GM21381 (cell line): ENCODE measurements around the gene TXNDC2.

Experiments used
- ATAC-seq: cut with Tn5 transposase; IDR thresholded peaks from one replicate; pipeline ENCODE4 v1.9.1; 2021; ENCODE audit warnings: mild to moderate bottlenecking, moderate library complexity; ENCODE audit not compliant: unreplicated experiment

The TXNDC2 gene

DNA sequence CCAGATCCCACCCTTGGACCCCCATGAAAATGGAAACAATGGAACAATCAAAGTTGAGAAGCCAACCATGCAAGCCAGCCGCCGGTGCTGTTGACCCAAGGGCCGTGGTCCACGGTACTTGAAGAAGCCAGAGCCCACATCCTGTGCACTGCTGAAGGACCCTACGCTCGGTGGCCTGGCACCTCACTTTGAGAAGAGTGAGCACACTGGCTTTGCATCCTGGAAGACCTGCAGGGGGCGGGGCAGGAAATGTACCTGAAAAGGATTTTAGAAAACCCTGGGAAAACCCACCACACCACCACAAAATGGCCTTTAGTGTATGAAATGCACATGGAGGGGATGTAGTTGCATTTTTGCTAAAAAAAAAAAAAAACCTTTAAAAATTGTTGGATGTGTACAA is 26.5 kb upstream of the TXNDC2 start:
- no peak for ATAC-seq

DNA sequence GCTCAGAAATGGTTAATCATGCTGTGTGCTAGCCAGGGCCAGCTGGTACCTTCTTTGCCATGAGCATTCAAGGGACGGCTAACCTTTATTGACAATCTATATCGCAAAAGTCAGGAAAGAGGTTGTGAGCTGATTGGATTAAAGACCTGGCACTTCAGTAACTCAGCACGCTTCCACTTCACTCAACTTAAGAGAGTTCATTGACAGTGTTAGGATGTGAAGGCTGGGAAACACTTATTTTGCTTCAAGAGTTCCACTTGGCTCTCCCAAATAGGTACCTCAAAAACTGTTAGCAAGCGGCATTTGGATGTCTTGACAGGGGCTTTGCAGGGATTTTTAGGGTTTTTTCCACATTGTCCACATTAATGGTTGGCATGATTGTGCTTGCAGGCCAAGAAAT is 25.1 kb upstream of the TXNDC2 start:
- ATAC-seq, result no peak

DNA sequence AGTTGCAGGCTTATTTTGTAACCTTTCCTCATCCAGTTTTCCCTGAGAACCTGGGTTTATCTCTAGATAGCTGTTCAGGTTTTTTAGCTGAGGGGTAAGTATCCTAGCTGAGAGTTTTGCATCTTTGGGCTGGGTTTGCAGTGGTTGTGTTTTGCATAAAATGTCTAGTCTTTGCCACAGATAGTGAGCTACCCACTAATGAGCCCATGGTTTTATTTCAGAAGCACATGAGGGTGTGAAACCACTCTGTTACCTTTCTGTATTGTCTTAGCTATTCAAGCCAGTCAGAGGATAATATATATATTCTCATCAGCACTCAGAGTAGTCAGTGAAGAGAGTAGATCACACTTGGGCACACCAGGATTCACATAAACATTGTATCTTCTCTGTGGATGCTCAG is 24.6 kb upstream of the TXNDC2 start:
- ATAC-seq, result peak; percentile 87

DNA sequence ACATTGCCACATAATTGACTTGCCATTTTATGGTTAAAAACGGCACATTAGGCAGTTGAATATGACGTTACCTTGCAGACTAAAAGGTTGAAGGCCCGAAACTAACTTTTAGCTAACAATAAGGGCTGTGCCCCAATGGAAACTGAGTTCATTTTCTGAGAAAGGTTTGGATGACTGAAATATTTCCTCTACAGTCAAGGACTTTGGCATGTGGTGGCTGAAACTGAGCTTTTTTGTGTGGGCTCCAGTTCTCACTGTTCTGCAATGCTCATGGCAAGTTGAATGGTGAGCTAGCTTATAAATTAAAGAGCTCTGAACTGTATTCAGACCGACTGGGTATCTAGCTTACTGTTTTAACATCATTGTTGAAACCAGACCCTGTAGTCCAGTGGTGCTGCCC is 23.8 kb upstream of the TXNDC2 start:
- no peak for ATAC-seq

DNA sequence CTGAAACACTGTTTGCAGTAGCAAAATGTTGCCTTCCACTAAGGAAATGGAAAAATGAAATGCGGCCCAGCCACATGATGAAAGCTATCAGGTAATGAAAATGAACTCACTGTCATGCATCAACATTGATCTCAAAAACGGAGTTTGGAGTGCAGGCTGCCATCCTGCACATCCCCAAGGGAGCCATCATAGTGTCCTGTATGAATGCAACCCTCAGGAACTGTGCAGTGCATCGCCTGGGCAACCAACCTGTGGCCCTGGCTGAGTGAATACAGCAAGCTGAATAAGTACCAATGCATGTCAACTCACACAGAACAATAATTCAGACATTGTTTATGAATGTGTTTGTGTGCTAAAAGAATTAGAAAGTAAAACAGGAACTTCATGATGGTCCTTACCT is 23.1 kb upstream of the TXNDC2 start:
- ATAC-seq, result no peak

DNA sequence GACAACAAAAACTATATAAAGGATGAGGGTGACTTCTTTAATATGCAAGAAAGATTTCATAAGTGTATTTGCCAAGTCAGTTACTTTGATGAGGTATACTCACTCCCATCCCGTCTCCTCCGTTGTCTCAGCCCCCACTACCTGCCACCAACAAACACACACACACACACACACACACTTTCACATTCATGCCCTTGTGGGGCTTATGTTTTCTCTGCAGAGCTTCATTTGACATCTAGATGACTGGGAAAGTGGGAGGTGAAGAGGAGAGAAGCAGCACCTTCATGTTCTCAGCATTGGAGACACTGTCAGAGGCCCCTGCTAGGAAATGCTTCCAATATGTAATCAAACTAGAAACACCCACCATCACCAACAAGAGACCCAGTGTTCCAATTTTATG is 22.5 kb upstream of the TXNDC2 start:
- ATAC-seq, result no peak

DNA sequence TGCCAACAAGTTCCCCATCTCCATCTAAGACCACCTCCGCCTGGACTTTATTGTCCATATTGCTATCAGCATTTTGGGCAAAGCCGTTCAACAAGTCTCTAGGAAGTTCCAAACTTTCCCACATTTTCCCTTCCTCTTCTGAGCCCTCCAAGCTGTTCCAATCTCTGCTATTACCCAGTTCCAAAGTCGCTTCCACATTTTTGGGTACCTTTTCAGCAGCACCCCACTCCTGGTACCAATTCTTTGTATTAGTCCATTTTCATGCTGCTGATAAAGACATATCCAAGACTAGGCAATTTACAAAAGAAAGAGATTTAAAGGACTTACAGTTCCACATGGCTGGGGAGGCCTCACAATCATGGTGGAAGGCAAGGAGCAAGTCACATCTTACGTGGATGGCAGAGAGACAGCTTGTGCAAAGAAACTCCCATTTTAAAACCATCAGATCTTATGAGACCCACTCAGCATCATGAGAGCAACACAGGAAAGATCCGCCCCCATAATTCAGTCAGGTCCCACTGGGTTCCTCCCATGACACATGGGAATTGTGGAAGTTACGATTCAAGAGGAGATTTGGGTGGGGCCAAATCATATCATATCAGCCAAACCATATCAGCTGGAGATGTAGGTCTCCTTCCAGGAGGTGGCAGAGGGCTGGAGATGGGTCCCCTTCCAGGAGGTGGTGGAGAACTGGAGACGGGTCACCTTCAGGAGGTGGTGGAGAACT is 19.8 kb upstream of the TXNDC2 start:
- no peak for ATAC-seq

DNA sequence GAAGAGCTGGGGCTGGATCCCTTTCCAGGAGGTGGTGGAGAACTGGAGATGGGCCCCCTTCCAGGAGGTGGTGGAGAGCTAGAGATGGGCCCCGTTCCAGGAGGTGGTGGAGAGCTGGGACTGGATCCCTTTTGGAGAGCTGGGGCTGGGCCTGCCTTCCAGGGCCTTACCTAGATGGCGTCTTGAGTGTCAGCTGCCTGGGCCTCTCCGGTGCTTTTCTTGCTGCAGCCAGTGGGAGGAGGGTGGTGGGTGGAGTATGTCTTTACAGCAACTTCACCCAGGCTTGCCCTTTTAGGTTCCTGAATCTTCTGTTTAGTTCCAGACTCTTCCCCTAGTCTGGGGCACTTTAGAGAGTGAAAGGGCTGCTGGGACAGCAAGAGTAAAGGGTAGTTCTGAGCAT is 19.1 kb upstream of the TXNDC2 start:
- ATAC-seq, result no peak

DNA sequence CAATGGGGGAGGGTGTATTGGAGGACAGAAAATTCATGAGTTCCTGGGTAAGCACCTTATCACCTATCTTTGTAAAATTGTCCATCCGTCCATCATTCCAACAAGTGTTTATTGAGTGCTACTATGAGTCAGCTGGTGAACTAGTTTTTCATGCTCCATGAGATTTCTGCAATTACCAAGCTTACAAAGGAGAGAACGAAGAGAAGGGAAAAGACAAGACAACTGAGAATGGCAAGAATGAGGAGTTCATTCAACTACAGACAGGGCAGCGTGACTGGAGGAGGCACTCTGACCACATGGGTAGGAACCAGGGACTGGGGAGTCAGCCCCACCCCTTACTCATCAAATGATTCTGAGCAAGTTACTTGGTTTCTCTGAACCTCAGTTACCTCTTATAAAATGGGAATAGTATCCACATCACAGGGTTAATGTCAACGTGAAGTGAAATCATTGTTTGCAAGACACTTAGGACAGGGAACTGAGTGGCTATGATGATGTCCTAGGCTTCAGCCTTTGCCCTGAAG is 18.6 kb upstream of the TXNDC2 start:
- no peak for ATAC-seq

DNA sequence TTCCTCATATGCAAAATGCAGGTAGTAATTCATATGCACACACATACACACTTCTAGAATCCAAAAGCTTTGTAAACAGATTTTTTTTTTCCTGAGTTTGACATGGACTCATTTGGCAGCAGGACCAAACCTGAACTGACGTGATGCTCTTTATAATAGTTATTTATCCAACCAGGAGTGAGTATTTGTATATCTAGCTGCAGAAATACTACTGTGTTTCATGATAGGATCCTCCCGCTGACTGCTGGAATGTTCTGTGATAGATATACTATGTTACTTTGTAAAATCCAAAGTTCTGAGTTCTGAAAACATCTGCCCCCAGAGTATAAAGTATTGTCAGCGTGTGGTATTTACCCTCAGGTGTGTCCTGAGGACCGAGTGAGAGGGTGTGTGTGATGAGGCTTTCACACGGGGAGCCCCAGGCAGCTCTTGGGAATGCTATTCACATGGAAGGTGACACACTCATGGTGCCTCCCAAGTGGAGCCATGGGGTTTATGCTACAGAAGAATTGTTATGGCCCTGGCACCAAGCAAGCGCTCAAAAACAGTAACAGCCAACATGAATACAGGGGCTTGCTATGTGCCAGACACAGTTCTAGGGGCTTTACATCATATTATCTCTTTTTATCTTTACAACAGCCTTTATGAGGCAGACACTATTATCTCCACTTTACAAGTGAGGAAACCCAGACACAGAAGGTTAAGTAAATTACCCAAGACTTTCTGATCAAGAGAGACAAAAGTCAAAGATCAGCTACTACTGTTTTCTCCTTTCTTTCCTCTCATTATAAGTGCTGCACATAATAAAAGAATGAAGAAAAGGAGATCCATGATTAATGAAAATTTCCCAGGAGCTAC is 16.7 kb upstream of the TXNDC2 start:
- ATAC-seq, result no peak

DNA sequence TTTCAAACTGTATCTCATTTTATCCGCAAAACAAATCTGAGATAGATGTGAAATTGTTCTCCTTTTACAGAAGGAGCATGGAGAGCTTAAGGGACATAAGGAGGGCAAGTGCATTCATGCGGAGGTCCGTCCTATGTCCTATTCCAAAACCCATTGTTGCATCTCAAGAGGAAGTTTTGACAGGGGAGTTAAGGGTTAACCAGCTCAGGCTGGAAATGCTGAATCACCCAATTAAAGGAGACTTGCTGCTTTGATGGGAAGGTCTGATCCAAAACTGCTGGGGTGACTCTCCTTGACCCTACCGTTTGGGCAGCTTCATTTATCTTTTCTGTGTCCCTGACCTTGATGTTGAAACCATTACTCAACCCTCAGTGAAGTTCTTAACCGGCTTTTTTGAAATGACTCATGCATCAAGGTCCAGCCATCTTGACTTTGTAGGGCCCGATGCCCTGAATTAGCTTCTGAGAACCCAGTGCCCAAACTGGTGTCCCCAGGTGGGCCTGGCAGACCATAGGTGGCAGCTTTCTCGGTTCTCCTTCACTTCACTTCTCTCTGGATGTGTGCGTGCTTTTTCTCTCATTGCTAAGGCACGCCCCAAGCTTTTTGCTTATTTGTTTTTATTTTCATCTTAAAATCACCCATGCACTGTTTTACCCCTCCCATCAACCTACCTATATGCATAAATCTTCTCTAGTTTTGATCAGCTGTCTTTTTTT is 15.9 kb upstream of the TXNDC2 start:
- no peak for ATAC-seq

DNA sequence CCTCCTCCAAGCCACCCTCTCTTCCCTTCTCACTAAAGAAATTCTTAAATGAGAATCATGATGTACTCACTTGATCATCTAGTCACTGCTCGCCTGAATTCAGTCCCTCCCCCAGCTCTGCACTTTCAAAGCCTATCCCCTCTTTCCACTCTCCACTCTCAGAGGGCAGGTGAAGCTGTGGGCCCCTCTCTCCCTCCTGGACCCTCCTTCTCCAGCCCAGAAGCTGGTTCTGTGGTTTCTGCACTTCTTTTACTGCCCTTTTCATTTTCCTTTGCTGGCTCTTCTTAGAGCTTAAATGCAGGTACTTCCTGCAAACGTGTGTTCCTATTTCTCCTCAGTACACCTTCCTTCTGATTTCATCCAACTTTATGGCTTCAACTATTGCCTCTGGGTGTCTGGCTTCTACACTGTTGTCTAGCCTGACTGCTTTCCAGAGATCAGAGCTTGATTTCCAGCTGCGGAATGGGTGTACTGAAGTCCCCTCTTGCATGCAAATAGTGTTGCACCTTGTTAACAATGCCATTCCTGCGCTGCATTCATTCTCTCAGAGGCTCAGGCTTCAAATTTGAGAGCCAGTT is 15.3 kb upstream of the TXNDC2 start:
- ATAC-seq, result no peak

DNA sequence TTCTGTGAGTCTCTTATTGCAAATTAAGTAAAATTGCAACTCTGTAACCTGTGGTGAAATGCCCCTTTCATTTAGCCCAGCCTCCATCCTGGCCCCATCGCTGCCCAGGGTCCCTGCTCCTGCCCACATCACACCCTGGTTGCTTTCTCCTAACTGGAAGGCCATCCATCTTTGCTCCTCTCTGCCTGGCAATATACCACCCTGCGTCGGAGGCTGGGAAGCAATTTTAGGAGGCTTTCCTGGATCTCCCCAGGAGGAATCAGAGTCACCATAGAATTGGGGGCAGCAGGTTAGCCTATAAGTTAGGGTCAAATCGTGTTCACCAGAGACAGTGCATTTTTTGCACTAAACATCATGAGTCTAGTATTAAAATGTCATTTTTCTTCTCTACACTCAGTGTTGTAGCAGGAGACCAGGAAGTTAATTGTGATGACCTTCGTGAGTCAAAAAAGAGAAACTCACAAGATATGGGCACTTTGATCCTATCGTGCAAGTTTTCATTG is 14.5 kb upstream of the TXNDC2 start:
- no peak for ATAC-seq

DNA sequence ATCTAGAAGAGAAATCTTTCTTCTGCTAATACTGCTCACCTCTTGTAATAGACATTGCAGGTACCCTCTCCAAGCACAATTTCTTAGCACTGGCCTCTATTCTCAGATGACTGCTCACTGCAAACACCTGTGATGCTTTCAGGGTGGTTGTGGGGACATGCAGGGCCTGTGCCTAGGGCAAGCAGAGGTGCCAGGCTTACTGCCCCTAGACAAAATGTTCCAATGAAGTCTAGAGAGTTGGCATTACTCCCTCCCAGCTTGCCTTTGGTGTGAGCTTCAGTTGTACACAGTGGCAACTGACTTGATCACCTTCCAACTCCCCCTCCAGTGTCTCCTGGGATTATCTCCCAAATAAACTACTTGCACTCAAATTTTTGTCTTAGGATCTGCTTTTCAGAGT is 12.9 kb upstream of the TXNDC2 start:
- no peak for ATAC-seq

DNA sequence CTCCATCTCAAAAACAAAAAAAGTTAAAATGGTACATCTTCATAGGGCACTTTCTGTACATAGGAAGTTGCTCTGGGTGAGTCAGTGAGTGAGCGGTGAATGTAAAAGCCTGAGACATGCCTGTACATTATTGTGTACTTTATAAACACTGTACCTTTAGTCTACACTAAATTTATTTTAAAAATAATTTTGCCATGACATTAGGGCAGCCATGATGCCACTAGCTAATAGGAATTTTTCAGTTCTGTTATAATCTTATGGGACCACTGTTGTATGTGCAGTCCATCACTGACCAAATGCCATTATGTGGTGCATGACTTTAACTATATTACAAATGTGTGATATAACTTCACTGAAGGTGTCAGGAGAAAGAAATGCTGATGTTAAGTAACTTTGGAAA is 11.0 kb upstream of the TXNDC2 start:
- no peak for ATAC-seq

DNA sequence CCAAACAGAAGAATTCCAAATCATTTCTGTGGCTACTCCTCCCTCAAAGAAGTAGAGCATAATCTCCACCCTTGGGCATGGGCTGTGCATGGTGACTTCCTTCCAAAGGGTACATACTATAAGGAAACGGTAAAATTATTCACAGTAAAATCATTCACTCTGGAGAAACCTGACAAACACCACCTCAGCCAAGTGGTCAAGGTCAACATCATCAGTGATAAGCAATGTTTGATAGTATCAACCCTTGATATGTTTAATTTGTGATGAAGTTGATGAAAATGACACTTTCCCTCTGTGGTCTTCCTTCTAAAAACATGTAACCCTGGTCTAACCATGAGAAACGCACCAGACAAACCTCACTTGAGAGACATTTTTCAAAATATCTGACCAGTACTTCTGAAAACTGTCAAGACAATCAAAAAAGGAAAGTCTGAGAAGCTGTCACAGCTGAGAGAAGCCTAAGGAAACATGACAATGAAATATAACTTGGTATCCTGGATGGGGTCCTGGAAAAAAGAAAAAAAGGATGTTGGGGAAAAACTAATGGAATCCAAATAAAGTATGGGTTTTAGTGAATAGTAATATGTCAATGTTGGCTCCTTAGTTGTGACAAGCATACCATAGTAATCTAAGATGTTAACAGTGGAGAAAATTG is 9.4 kb upstream of the TXNDC2 start:
- no peak for ATAC-seq

DNA sequence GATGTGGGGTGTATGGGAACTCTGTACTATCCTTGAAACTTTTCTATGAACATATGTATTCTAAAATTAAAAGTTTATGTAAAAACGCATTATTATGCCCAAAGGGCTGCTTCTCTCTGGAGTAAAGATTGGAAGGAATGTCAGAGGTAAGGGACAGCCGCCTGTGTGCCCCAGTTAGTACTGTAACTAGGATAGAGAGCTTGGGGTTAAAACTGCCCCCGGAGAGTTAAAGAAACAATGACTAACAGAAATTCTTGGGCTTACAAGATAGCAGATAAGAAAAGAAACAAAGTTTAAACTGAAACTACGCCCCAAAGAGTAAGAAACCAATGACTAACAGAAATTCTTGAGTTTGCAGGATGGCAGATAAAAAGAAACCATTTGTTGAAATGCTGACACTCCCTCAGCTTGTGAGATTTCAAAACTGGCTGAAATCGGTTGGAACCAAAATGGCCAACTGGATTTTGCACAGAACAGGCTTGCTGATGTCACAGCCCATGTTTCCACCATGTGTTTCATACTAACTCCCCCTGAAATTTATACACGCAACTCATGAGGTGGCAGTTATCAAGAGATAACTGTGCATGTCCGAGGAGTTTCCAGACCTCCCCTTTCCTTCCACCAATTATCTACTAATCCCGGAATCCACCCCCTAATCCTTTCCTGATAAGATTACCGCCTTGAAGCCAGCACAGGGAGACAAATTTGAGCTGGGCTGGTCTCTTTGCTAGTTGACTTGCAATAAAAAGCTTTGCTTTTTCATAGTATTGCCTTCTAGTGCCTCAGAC is 8.7 kb upstream of the TXNDC2 start:
- ATAC-seq, result no peak

DNA sequence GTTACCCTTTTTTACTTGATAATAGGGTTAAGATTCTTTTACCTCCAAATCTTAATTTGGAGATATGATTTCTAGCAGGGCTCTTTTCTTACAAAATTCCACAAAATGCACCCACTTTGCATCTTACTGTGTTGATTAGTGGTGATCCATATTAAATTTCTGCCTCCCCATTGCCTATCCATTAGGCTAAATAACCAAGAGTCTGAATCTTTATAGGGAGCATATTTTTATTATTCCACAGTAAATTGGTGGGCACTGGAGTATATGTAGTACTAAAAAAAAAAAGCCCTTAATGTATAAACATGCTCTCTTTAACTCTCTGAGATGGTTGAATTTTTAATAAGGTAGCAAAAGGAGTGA is 8.1 kb upstream of the TXNDC2 start:
- ATAC-seq, result no peak

DNA sequence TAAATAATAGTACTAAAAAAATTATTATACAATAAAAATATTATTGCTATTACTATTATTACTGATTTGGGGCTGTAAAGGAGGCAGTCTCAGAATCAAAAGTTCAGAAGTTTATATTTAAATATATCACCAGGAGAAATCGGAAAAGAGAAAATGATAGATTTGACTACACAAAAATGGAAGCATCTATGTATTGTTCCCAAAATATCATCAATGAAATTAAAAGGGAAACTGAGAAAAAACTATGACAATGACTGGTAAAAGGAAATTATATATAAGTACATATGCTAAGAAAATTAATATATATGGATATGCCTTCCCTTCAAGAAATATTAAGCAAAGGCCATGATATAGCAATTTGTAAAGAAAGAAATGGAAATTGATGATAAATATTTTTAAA is 7.7 kb upstream of the TXNDC2 start:
- no peak for ATAC-seq

DNA sequence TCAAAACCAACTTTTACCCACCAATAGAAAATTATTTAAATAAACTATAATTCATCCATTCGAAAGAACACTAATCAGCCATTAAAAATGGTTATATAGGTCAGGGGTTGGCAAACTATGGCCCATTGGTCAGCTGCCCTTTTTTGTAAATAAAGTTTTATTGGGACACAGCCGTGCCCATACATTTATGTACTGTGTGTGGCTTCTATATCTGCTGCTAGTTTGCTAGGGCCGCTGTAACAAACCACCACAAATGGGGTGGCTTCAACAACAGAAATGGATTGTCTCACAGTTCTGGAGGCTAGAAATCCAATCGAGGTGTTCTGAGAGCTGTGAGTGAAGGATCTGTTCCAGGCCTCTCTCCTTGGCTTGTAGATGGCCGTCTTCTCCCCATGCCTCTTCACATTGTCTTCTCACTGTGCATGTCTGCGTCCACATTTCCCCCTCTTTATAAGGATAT is 7.0 kb upstream of the TXNDC2 start:
- ATAC-seq, result no peak
